HepG2 (cell line): ENCODE measurements around the gene TYMS. TPM values are rescaled to one million over a fixed set of nuclear protein-coding genes. Genes with fewer than 3 reads are reported as not detected.

ENCODE experiments used
- ATAC-seq: fragments of 200-7000 bp; cut with Tn5 transposase; 3 replicates; pipeline ENCODE4 v1.9.1; 2020; ENCODE audit warnings: mild to moderate bottlenecking, moderate library complexity
- BruUV-seq: library from RNA; stranded (reverse); fragments of 400-500 nt; replicated peaks from 2 replicates; lab custom pipeline; 2021; lab: Mats Ljungman, UMichigan
- CTCF ChIA-PET: fragments of 300-600 bp; formaldehyde crosslinking; extraction: SDS; loops from one replicate; lab custom pipeline; 2021; ENCODE audit warnings: low total read pairs, inconsistent platforms, low intra/inter-chr PET ratio; lab: Yijun Ruan, JAX
- POLR2A ChIA-PET: fragments of 350-600 bp; sonication (Branson Sonifier 250); formaldehyde crosslinking; loops from one replicate; lab custom pipeline; 2020; ENCODE audit warnings: antibody characterized with exemption, inconsistent platforms; lab: Yijun Ruan, JAX
- DNase-seq: peaks from one replicate; pipeline ENCODE4 v3.0.0-alpha.2; 2015; ENCODE audit warnings: low spot score
- FAIRE-seq: peaks from 3 replicates; lab custom pipeline; 2011; peaks lifted over from hg19 to GRCh38; lab: Jason Lieb, UNC
- H2AFZ ChIP-seq: one replicate; pipeline ENCODE4 v1.6.1; 2011; ENCODE audit warnings: low read length, inconsistent platforms
- H3K27ac ChIP-seq: fragments of 300-600 bp; 3 replicates; pipeline ENCODE4 v1.8.0; 2011; ENCODE audit warnings: mixed run types, mild to moderate bottlenecking, mixed read lengths, low read length, inconsistent platforms; ENCODE audit not compliant: insufficient read depth; ENCODE audit errors: extremely low read length
- H3K27me3 ChIP-seq, 2 experiments: fragments of 200-600 bp in 1 of 2; 2 replicates in 1 of 2; 3 replicates in 1 of 2; pipeline versions ENCODE4 v1.6.0 to v1.8.0; 2011; ENCODE audit warnings: low read length in 2 of 2, mild to moderate bottlenecking in 2 of 2, moderate library complexity in 2 of 2, inconsistent platforms in 1 of 2; ENCODE audit not compliant: insufficient read depth in 2 of 2, control insufficient read depth in 1 of 2
- H3K36me3 ChIP-seq, 2 experiments: fragments of 200-600 bp in 1 of 2; replicated peaks in 1 of 2; 2 replicates in 1 of 2; 3 replicates in 1 of 2; pipeline versions ENCODE4 v1.5.1 to v1.8.0; 2011; ENCODE audit warnings: low read length in 2 of 2, inconsistent platforms in 1 of 2; ENCODE audit not compliant: insufficient read depth in 2 of 2, control insufficient read depth in 1 of 2
- H3K4me1 ChIP-seq: 2 replicates; pipeline ENCODE4 v1.5.1; 2012; ENCODE audit warnings: low read length, inconsistent platforms; ENCODE audit not compliant: insufficient read depth
- H3K4me2 ChIP-seq: 2 replicates; pipeline ENCODE4 v1.6.0; 2011; ENCODE audit warnings: low read depth, low read length, inconsistent platforms
- H3K4me3 ChIP-seq, 3 experiments: fragments of 200-600 bp in 1 of 3; sonication (generic), shearing (Covaris generic) in 1 of 3; replicated peaks in 1 of 3; 2 replicates each; pipeline ENCODE4 v1.5.1; 2011 to 2016; ENCODE audit warnings: low read length in 3 of 3, inconsistent platforms in 2 of 3, low read depth in 2 of 3, mild to moderate bottlenecking in 2 of 3, control low read depth in 1 of 3, mixed read lengths in 1 of 3; ENCODE audit not compliant: insufficient read depth in 1 of 3
- H3K79me2 ChIP-seq: one replicate; pipeline ENCODE4 v1.6.1; 2011; ENCODE audit warnings: low read length, inconsistent platforms; ENCODE audit not compliant: insufficient read depth
- H3K9ac ChIP-seq: 2 replicates; pipeline ENCODE4 v1.6.0; 2011; ENCODE audit warnings: mild to moderate bottlenecking, low read depth, low read length, inconsistent platforms; ENCODE audit not compliant: insufficient read depth
- H3K9me3 ChIP-seq: 2 replicates; pipeline ENCODE4 v1.5.1; 2012; ENCODE audit warnings: mild to moderate bottlenecking, low read length
- H4K20me1 ChIP-seq: 2 replicates; pipeline ENCODE4 v1.6.0; 2011; ENCODE audit warnings: inconsistent platforms, mild to moderate bottlenecking, low read length, moderate library complexity; ENCODE audit not compliant: insufficient read depth
- BCL6 ChIP-seq: IDR thresholded peaks from 2 replicates; pipeline ENCODE4 v1.6.1; 2016; ENCODE audit warnings: missing genetic modification reagents, missing compliant biosample characterization
- JUND ChIP-seq: sonication (generic); formaldehyde crosslinking; IDR thresholded peaks from 2 replicates; pipeline ENCODE4 v1.8.0; 2022; ENCODE audit warnings: mild to moderate bottlenecking, missing genetic modification reagents
- RELA ChIP-seq: sonication (generic); formaldehyde crosslinking; IDR thresholded peaks from 2 replicates; pipeline ENCODE4 v1.4.0; 2020; ENCODE audit warnings: missing genetic modification reagents
- REST ChIP-seq, 2 experiments: IDR thresholded peaks; 2 replicates each; pipeline ENCODE4 v1.6.1; 2011 to 2012; ENCODE audit warnings: low read length in 2 of 2, borderline replicate concordance in 1 of 2, low read depth in 1 of 2, mild to moderate bottlenecking in 1 of 2, moderate library complexity in 1 of 2
- SMC3 ChIP-seq: IDR thresholded peaks from 2 replicates; pipeline ENCODE4 v1.6.1; 2011; ENCODE audit warnings: low read length, improper control_type of control experiment
- SMYD3 ChIP-seq: sonication (generic); formaldehyde crosslinking; IDR thresholded peaks from 2 replicates; pipeline ENCODE4 v1.8.1; 2023; ENCODE audit warnings: mild to moderate bottlenecking, missing genetic modification reagents
- SRY ChIP-seq: sonication (generic); formaldehyde crosslinking; IDR thresholded peaks from 2 replicates; pipeline ENCODE4 v1.8.0; 2022; ENCODE audit warnings: mild to moderate bottlenecking, missing genetic modification reagents
- STAG1 ChIP-seq: sonication (generic); formaldehyde crosslinking; IDR thresholded peaks from 2 replicates; pipeline ENCODE4 v1.4.0; 2020; ENCODE audit warnings: missing genetic modification reagents
- TSC22D2 ChIP-seq: sonication (generic); formaldehyde crosslinking; IDR thresholded peaks from 2 replicates; pipeline ENCODE4 v1.5.1; 2020; ENCODE audit warnings: missing genetic modification reagents, mild to moderate bottlenecking, borderline replicate concordance
- ZNF256 ChIP-seq: sonication (generic); formaldehyde crosslinking; conservative IDR thresholded peaks from 2 replicates; pipeline ENCODE4 v1.4.0; 2020; ENCODE audit warnings: missing genetic modification reagents
- ZNF644 ChIP-seq: IDR thresholded peaks from 2 replicates; pipeline ENCODE4 v1.6.1; 2016; ENCODE audit warnings: low read depth
- ZNF646 ChIP-seq: sonication (generic); formaldehyde crosslinking; IDR thresholded peaks from 2 replicates; pipeline ENCODE4 v1.9.0; 2021; ENCODE audit warnings: mild to moderate bottlenecking, missing genetic modification reagents
- WGBS: methylation state at CpG from one replicate; pipeline ENCODE4 v1.1.6; 2017; ENCODE audit warnings: low lambda C conversion rate; 5-methylcytosine and 5-hydroxymethylcytosine counted together
- in situ Hi-C: cut with HindIII; loops from 2 replicates; pipeline ENCODE4 v1.10.0; 2017; ENCODE audit warnings: low pct_unique_long_range_greater_than_20kb; ENCODE audit not compliant: extremely low pct_ligation_motif_present
- intact Hi-C: fragments of 100-400 bp; cut with micrococcal nuclease; formaldehyde crosslinking; loops from one replicate; pipeline ENCODE4 v1.10.0; 2022; ENCODE audit not compliant: unreplicated experiment
- polyA plus RNA-seq, 8 experiments: library from polyadenylated mRNA; depleted of rRNA in 3 of 8; stranded (reverse) in 7 of 8; unstranded in 1 of 8; fragments of >200 nt; fragmentation: Illumina TruSeq in 4 of 8; extraction: Trizol in 4 of 8; gene quantifications; 2 replicates each; pipeline versions ENCODE4 v1.2.1 to v1.2.3, GENCODE V29; 2011 to 2016; ENCODE audit warnings: low read depth in 4 of 8, missing spikeins in 1 of 8, mixed read lengths in 1 of 8; ENCODE audit not compliant: insufficient read depth in 1 of 8
- total RNA-seq, 5 experiments: library from RNA; depleted of rRNA; stranded (reverse); fragments of >200 nt; fragmentation: Illumina TruSeq; extraction: Trizol; gene quantifications; 2 replicates each; pipeline ENCODE4 v1.2.3, GENCODE V29; 2016; ENCODE audit warnings: low read depth in 1 of 5

TYMS gene
- total and polyA plus RNA-seq, 2 of the 13 experiments (the other 11 are each of a cell fraction or from before 2014, with no cell fraction given), result 80.1 to 106 TPM

GRCh38 chr18:622289-622688, 35.2 kb upstream of the TYMS start (continued):
- TF ChIP-seq JUND (CRISPR knock-in tag) (no peak), ZNF256 (CRISPR knock-in tag) (no peak), BCL6 (CRISPR knock-in tag) (no peak), ZNF644 (CRISPR knock-in tag) (no peak)

GRCh38 chr18:623761-624620, 33.5 kb upstream of the TYMS start:
- Histone ChIP-seq H4K20me1 (no peaks in the 10 kb centered on the region), H3K4me3 (peak overlapping the region in 1 of 3 experiments; percentile 56; a peak in 2 of 6 replicates), H3K27me3 (peaks cover 0 to 5% of the 10 kb centered on the region in 2 experiments; a peak in 2 of 5 replicates), H3K9ac (no peak overlapping the region), H3K79me2 (no peaks in the 10 kb centered on the region), H3K27ac (no peak overlapping the region), H3K36me3 (no peaks in the 10 kb centered on the region), H3K4me2 (peak overlapping the region; percentile 66), H3K4me1 (peaks cover 6% of the 10 kb centered on the region), H3K9me3 (no peaks in the 10 kb centered on the region), H2AFZ (no peak overlapping the region)
- no TSS peak for BruUV-seq
- in situ Hi-C loops, result loop anchor here (25.0 kb wide), 1 partner anchor 213 kb away; no protein-coding TSS in a partner anchor
- intact Hi-C loops, result loop anchor here (2.0 to 10.0 kb wide), 4 partner anchors 33 to 209 kb away; partner anchors contain the start of gene TYMS
- POLR2A ChIA-PET, result no interaction called here
- ATAC-seq (peak; percentile 99), FAIRE-seq (peak; percentile 21), DNase-seq (peak; percentile 62)
- CTCF ChIA-PET, result interaction anchor here (0.7 to 1.6 kb wide), 3 partner anchors 89 to 215 kb away, joined by 3 to 8 read pairs (median 6); partner anchors contain the start of gene ENOSF1
- WGBS, result 15% methylated on average over 11 of the region's 11 CpGs
- TF ChIP-seq SRY (CRISPR knock-in tag) (no peak), RELA (no peak), STAG1 (CRISPR knock-in tag) (peak; percentile 69), ZNF646 (CRISPR knock-in tag) (no peak), TSC22D2 (CRISPR knock-in tag) (no peak), SMC3 (peak; percentile 54), SMYD3 (CRISPR knock-in tag) (no peak), REST (IDR thresholded peaks at IDR 0.05; ENCODE audit: borderline replicate concordance in 1 of 2, low read depth in 1 of 2, low read length in 2 of 2) (no peak)
